K562 (cell line): ENCODE measurements around the gene ACE. TPM values are rescaled to one million over a fixed set of nuclear protein-coding genes. Genes with fewer than 3 reads are reported as not detected.

Experiments used
- CAMTA2 ChIP-seq: fragments of 250-450 bp; sonication (Bioruptor Pico); conservative IDR thresholded peaks from 2 replicates; pipeline ENCODE4 v1.5.1; 2022
- CEBPB ChIP-seq: fragments of 450-650 bp; IDR thresholded peaks from 2 replicates; pipeline ENCODE4 v1.6.1; 2016; ENCODE audit warnings: missing genetic modification characterization, missing compliant biosample characterization
- E2F3 ChIP-seq: fragments of 250-450 bp; sonication (Bioruptor Pico); IDR thresholded peaks from 2 replicates; pipeline ENCODE4 v1.4.0; 2020; ENCODE audit warnings: mild to moderate bottlenecking
- E2F8 ChIP-seq: fragments of 450-650 bp; IDR thresholded peaks from 2 replicates; pipeline ENCODE4 v1.7.1; 2018; ENCODE audit warnings: mild to moderate bottlenecking, low read depth; ENCODE audit not compliant: partially characterized antibody
- ETS2 ChIP-seq: IDR thresholded peaks from 2 replicates; pipeline ENCODE4 v1.6.1; 2016; ENCODE audit warnings: borderline replicate concordance, missing genetic modification characterization, mild to moderate bottlenecking, moderate library complexity, missing compliant biosample characterization; ENCODE audit not compliant: poor library complexity, severe bottlenecking
- GMEB1 ChIP-seq: fragments of 250-450 bp; sonication (Bioruptor Pico); IDR thresholded peaks from 2 replicates; pipeline ENCODE4 v1.4.0; 2020; ENCODE audit warnings: mild to moderate bottlenecking
- NELFE ChIP-seq: IDR thresholded peaks from 2 replicates; pipeline ENCODE4 v1.6.1; 2011; ENCODE audit warnings: mild to moderate bottlenecking; ENCODE audit not compliant: insufficient read depth, insufficient read length
- PRDM10 ChIP-seq: fragments of 450-650 bp; IDR thresholded peaks from 2 replicates; pipeline ENCODE4 v1.6.1; 2018; ENCODE audit not compliant: partially characterized antibody
- RBM15 ChIP-seq: fragments of 200-400 bp; formaldehyde crosslinking; IDR thresholded peaks from 2 replicates; pipeline ENCODE4 v1.6.1; 2018; ENCODE audit warnings: mild to moderate bottlenecking, low read length, moderate library complexity; ENCODE audit not compliant: insufficient read depth
- SIN3B ChIP-seq: fragments of 450-650 bp; IDR thresholded peaks from 2 replicates; pipeline ENCODE4 v1.6.1; 2017; ENCODE audit warnings: low read depth, mild to moderate bottlenecking, moderate library complexity
- SMAD4 ChIP-seq: fragments of 250-450 bp; sonication (Bioruptor Pico); conservative IDR thresholded peaks from 2 replicates; pipeline ENCODE4 v1.8.0; 2021; ENCODE audit warnings: inconsistent platforms, mild to moderate bottlenecking, moderate library complexity
- SMARCA5 ChIP-seq: fragments of 450-650 bp; IDR thresholded peaks from 2 replicates; pipeline ENCODE4 v1.6.1; 2016
- SP1 ChIP-seq: sonication (generic); formaldehyde crosslinking; IDR thresholded peaks from 2 replicates; pipeline ENCODE4 v1.8.1; 2022; ENCODE audit warnings: mild to moderate bottlenecking, missing genetic modification reagents
- TEAD4 ChIP-seq, 2 experiments: sonication (generic) in 1 of 2; formaldehyde crosslinking in 1 of 2; IDR thresholded peaks; 2 replicates each; pipeline versions ENCODE4 v1.6.1 to v1.8.0; 2012 to 2022; ENCODE audit warnings: borderline replicate concordance in 1 of 2, inconsistent platforms in 1 of 2, low read length in 1 of 2, mild to moderate bottlenecking in 1 of 2, missing genetic modification reagents in 1 of 2
- ZBTB2 ChIP-seq: fragments of 450-650 bp; IDR thresholded peaks from 2 replicates; pipeline ENCODE4 v1.6.1; 2016; ENCODE audit warnings: antibody characterized with exemption
- ZNF699 ChIP-seq: fragments of 250-450 bp; sonication (Bioruptor Pico); IDR thresholded peaks from 2 replicates; pipeline ENCODE4 v1.8.0; 2021; ENCODE audit warnings: mild to moderate bottlenecking, moderate library complexity; ENCODE audit not compliant: insufficient replicate concordance
- polyA plus RNA-seq, 8 experiments: library from polyadenylated mRNA; depleted of rRNA in 4 of 8; stranded (reverse) in 5 of 8; unstranded in 3 of 8; fragments of >200 nt; fragmentation: Nextera tagmentation in 2 of 8; fragmentation: Illumina TruSeq in 1 of 8; extraction: Ambion mirVana in 2 of 8; extraction: Trizol in 1 of 8; gene quantifications; 2 replicates each; pipeline versions ENCODE4 v1.2.1 to v1.2.3, GENCODE V29; 2011 to 2014; ENCODE audit warnings: inconsistent platforms in 1 of 8, missing spikeins in 1 of 8
- total RNA-seq, 7 experiments: library from RNA; depleted of rRNA in 6 of 7; stranded (reverse); fragments of >200 nt in 6 of 7; fragmentation: Illumina TruSeq in 2 of 7; extraction: Trizol in 2 of 7; gene quantifications; 2 replicates each; pipeline versions ENCODE4 v1.2.1 to v1.2.3, GENCODE V29; 2011 to 2021; ENCODE audit warnings: low replicate concordance in 1 of 7

ACE gene
- total and polyA plus RNA-seq, 9 of the 15 experiments (the other 6 are each of a cell fraction or from before 2014, with no cell fraction given), result 0.07 to 2.5 (median 0.47) TPM; not detected in 1

- TF ChIP-seq PRDM10 (no peak), GMEB1 (CRISPR knock-in tag) (peak; percentile 43), E2F8 (peak; percentile 12), ZBTB2 (no peak), SP1 (peak; percentile 33), ZNF699 (no peak), TEAD4 (IDR thresholded peaks at IDR 0.05; ENCODE audit: low read length) (no peak), TEAD4 (CRISPR knock-in tag; IDR thresholded peaks at IDR 0.05; ENCODE audit: borderline replicate concordance) (peak; percentile 91), ETS2 (tag) (peak; percentile 58), SIN3B (peak; percentile 67; the same call in 1 of the 2 replicates), RBM15 (no peak), CEBPB (tag) (no peak), SMAD4 (CRISPR knock-in tag) (peak; percentile 50), NELFE (no peak), E2F3 (CRISPR knock-in tag) (peak; percentile 36; the same call in 1 of the 2 replicates), SMARCA5 (no peak), CAMTA2 (CRISPR knock-in tag) (peak; percentile 49)
Observed at GRCh38 chr17:63445954-63446752, 30.7 kb upstream of the ACE start, which contains the start of gene CYB561 (continued).
